Measurements from ENCODE around the gene WDR27. TPM values are rescaled to one million over a fixed set of nuclear protein-coding genes. Genes with fewer than 3 reads are reported as not detected.
A peak's percentile ranks its signal among the peaks of the same experiment; 100 is the strongest.
"Not testable (repeated sequence)": the region's sequence is repeated elsewhere in the genome, so short reads cannot be mapped to it uniquely, and the experiment has no call there.

Gene WDR27
- total and polyA plus RNA-seq, 5 experiments from 2014 or later = 3.7 to 80.9 (median 7.3) TPM

GRCh38 chr6:169645459-169645858 is 56.4 kb downstream of the WDR27 start:
- DNase-seq, H3K27me3 Mint-ChIP-seq, H3K4me3 Mint-ChIP-seq, POLR2A ChIA-PET, H3K4me1 Mint-ChIP-seq, ATAC-seq, H3K27ac Mint-ChIP-seq, H3K36me3 Mint-ChIP-seq, H3K9me3 Mint-ChIP-seq: not testable (repeated sequence)

DNA sequence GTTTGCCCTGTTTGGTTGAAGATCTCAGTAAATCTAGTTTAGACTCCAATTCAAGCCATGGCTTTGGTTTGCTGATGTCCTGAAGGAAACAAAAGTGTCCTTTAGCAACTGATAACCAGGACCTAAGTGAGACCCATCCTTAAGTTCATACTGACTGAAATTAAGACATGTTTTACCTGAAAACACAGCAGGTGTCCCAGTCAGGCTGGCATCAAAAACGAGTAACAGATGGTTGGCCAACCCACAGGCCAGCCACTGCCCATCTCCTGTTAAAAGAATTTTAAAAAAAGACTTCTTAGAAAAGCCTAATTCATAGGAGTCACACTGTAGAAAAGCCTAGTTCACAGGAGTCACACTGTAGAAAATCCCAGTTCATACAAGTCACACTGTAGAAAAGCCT is 58.3 kb downstream of the WDR27 start:
- POLR2A ChIA-PET = no interaction called here
- no peaks in the 10 kb centered on the region for H3K9me3 Mint-ChIP-seq
- no peak overlapping the region for H3K27ac Mint-ChIP-seq

GRCh38 chr6:169642455-169642854 is 59.4 kb downstream of the WDR27 start:
- H3K27me3 Mint-ChIP-seq = no peaks in the 10 kb centered on the region
- POLR2A ChIA-PET = no interaction called here
- no peaks in the 10 kb centered on the region for H3K4me1 Mint-ChIP-seq
- ATAC-seq (no peak), DNase-seq (no peak)
- H3K9me3 Mint-ChIP-seq = no peaks in the 10 kb centered on the region
- peak overlapping the region in 1 of 10 donors; percentile 65 for H3K27ac Mint-ChIP-seq
- H3K4me3 Mint-ChIP-seq = no peak overlapping the region
- H3K36me3 Mint-ChIP-seq = peaks cover 0 to 17% (median 5%) of the 10 kb centered on the region in 3 donors

More for the DNA sequence above, 58.3 kb downstream of the WDR27 start:
- Mint-ChIP-seq H3K4me1 (no peaks in the 10 kb centered on the region), H3K27me3 (no peaks in the 10 kb centered on the region), H3K36me3 (peaks cover 0 to 10% (median 2%) of the 10 kb centered on the region in 3 donors), H3K4me3 (no peak overlapping the region)
- ATAC-seq = no peak
- no peak for DNase-seq

DNA sequence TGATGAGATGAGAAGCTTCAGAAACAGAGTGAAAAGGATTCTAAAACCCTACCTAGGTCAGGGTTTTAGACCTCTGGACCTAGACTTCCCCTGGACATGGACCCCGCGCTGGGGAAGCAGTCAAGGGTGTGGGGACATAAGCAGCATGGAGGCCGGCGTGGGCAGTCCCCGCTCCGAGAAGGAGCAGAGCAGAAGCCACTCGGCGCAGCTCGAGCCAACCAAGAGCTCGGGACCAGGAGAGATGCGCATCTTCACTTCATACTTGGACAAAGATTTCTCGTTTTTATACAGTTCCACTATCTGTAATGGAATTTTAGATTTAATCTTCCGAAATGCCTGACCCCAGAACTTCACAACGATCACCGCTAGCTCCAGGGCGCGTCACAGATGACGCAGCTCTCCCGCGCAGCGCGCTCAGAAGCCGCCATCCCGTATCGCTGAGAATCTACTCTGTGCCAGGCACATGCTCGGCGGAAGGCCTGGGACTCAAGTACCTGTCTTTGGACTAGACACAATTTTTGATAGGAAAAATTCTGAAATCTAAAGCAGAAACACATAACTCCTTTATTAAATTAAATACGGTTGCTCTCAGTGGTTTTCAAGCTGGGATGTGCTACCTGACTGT is 60.3 kb downstream of the WDR27 start:
- Mint-ChIP-seq H3K36me3 (peaks cover 0 to 24% (median 9%) of the 10 kb centered on the region in 3 donors), H3K27me3 (no peaks in the 10 kb centered on the region), H3K9me3 (no peaks in the 10 kb centered on the region), H3K4me1 (no peaks in the 10 kb centered on the region), H3K4me3 (no peak overlapping the region), H3K27ac (no peak overlapping the region)
- POLR2A ChIA-PET = no interaction called here
- ATAC-seq = no peak
- DNase-seq = no peak

- Mint-ChIP-seq H3K4me1 (no peaks in the 10 kb centered on the region), H3K36me3 (peaks cover 0 to 24% (median 9%) of the 10 kb centered on the region in 3 donors), H3K9me3 (no peaks in the 10 kb centered on the region), H3K27me3 (no peaks in the 10 kb centered on the region), H3K4me3 (no peak overlapping the region), H3K27ac (no peak overlapping the region)
- ATAC-seq = no peak
- POLR2A ChIA-PET = no interaction called here
- no peak for DNase-seq
Measured at GRCh38 chr6:169640983-169641382, 60.8 kb downstream of the WDR27 start.

DNA sequence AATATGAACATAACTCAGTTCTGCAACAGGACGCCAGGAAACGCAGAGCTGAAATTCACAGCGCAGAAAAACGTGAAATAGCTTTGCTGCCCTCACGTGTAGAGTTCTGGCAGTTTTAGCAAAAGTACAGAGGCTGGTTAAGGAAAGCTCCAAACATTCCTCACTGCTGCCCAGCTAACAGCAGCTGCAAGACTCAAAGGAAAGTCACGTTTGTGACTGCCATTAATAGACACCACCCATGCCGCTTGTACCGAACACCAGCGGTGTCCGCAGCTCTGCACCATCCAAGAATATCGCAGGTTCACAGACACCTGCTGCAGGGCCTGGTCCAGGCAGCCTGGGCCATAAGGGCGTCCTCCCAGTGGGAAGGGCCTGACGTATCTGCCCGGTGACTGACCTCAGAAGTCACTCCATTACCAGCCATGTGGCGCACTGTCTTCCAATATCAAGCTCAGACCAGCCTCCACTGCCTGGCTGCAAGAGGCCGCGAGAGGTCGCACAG is 61.4 kb downstream of the WDR27 start:
- H3K27ac Mint-ChIP-seq = no peak overlapping the region
- H3K9me3 Mint-ChIP-seq = no peaks in the 10 kb centered on the region
- POLR2A ChIA-PET = no interaction called here
- no peak for DNase-seq
- no peak for ATAC-seq
- no peak overlapping the region for H3K4me3 Mint-ChIP-seq
- H3K36me3 Mint-ChIP-seq = peaks cover 0 to 27% (median 9%) of the 10 kb centered on the region in 3 donors
- H3K27me3 Mint-ChIP-seq = no peaks in the 10 kb centered on the region
- no peaks in the 10 kb centered on the region for H3K4me1 Mint-ChIP-seq

- Mint-ChIP-seq H3K36me3 (peaks cover 0 to 30% (median 9%) of the 10 kb centered on the region in 3 donors), H3K4me3 (no peak overlapping the region), H3K4me1 (no peaks in the 10 kb centered on the region), H3K27me3 (no peaks in the 10 kb centered on the region), H3K9me3 (no peaks in the 10 kb centered on the region), H3K27ac (peak overlapping the region in 1 of 10 donors; percentile 27)
- ATAC-seq (no peak), DNase-seq (no peak)
- POLR2A ChIA-PET = no interaction called here
Measured at GRCh38 chr6:169639653-169640278, 62.1 kb downstream of the WDR27 start.

DNA sequence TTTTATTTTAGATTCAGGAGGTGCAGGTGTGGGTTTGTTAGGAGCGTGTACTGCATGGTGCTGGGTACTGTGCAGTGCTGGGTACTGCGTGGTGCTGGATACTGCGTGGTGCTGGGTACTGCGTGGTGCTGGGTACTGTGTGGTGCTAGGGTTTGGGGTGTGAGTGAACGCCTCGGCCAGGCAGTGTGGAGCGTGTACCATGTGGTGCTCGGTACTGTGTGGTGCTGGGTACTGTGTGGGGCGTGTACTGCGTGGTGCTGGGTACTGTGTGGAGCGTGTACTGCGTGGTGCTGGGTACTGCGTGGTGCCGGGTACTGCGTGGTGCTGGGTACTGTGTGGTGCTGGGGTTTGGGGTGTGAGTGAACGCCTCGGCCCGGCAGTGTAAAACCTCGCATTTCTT is 62.9 kb downstream of the WDR27 start:
- no peaks in the 10 kb centered on the region for H3K27me3 Mint-ChIP-seq
- ATAC-seq (no peak), DNase-seq (no peak)
- POLR2A ChIA-PET = no interaction called here
- no peaks in the 10 kb centered on the region for H3K4me1 Mint-ChIP-seq
- no peaks in the 10 kb centered on the region for H3K9me3 Mint-ChIP-seq
- peaks cover 5 to 38% (median 17%) of the 10 kb centered on the region in 3 donors for H3K36me3 Mint-ChIP-seq
- no peak overlapping the region for H3K4me3 Mint-ChIP-seq
- H3K27ac Mint-ChIP-seq = peak overlapping the region in 1 of 10 donors; percentile 20

DNA sequence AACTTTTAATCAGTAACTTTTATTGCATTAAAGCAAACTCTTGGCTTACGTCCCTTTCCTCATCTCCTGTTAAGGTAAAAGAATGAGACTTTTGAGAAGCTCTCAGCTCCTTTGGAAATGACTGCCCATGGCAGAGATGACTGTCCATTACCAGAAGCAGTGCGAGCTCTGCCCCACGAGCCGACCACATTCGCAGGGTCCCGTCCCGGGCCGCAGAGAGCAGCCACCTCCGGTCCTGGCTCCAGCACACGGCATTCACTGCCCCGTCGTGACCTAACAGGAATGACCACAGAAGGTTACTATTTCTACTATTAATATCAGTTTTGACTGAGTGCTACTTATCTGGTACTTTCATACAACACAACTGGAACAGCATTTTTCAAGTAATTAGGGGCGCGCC is 63.4 kb downstream of the WDR27 start:
- DNase-seq (no peak), ATAC-seq (no peak)
- H3K4me1 Mint-ChIP-seq = no peaks in the 10 kb centered on the region
- H3K36me3 Mint-ChIP-seq = peaks cover 8 to 43% (median 21%) of the 10 kb centered on the region in 3 donors
- no peak overlapping the region for H3K4me3 Mint-ChIP-seq
- H3K27ac Mint-ChIP-seq = no peak overlapping the region
- no peaks in the 10 kb centered on the region for H3K9me3 Mint-ChIP-seq
- POLR2A ChIA-PET = no interaction called here
- H3K27me3 Mint-ChIP-seq = no peaks in the 10 kb centered on the region

DNA sequence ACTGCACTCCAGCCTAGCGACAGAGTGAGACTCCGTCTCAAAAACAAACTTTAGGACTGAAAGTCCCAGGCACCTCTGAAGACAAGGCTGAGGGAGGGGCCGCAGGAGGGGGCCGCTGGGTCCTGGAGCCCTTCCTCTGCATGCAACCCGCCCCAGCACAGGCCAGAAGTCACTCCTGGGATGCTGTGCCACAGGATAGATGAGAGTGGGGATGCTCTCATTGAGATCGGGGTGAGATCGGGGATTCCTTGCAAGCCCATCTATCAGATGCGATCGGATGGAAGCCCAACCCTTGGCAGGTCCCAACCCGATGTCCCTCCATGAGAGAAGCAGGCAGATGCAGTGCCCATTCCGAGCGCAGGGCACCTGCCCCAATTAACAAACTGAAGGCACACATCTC is 66.5 kb downstream of the WDR27 start:
- Mint-ChIP-seq H3K27ac (no peak overlapping the region), H3K9me3 (no peaks in the 10 kb centered on the region), H3K36me3 (peaks cover 17 to 64% (median 32%) of the 10 kb centered on the region in 3 donors), H3K27me3 (no peaks in the 10 kb centered on the region), H3K4me3 (no peak overlapping the region), H3K4me1 (no peaks in the 10 kb centered on the region)
- no peak for DNase-seq
- POLR2A ChIA-PET = no interaction called here
- no peak for ATAC-seq

GRCh38 chr6:169632841-169633240 is 69.0 kb downstream of the WDR27 start:
- DNase-seq (no peak), ATAC-seq (no peak)
- Mint-ChIP-seq H3K4me3 (no peak overlapping the region), H3K4me1 (peaks cover 0 to 2% (median 0%) of the 10 kb centered on the region in 4 donors), H3K27ac (no peak overlapping the region), H3K36me3 (peaks cover 17 to 58% (median 27%) of the 10 kb centered on the region in 3 donors), H3K27me3 (no peaks in the 10 kb centered on the region), H3K9me3 (no peaks in the 10 kb centered on the region)
- POLR2A ChIA-PET = no interaction called here

- Mint-ChIP-seq H3K27me3 (no peaks in the 10 kb centered on the region), H3K9me3 (no peaks in the 10 kb centered on the region), H3K36me3 (peaks cover 20 to 53% (median 31%) of the 10 kb centered on the region in 3 donors), H3K4me1 (peaks cover 0 to 5% (median 0%) of the 10 kb centered on the region in 4 donors), H3K27ac (no peak overlapping the region), H3K4me3 (no peak overlapping the region)
- ATAC-seq (no peak), DNase-seq (no peak)
- POLR2A ChIA-PET = no interaction called here
Measured at GRCh38 chr6:169629256-169629655, 72.6 kb downstream of the WDR27 start.

GRCh38 chr6:169627736-169628607 is 73.9 kb downstream of the WDR27 start:
- no peak for ATAC-seq
- Mint-ChIP-seq H3K9me3 (no peaks in the 10 kb centered on the region), H3K4me3 (no peak overlapping the region), H3K36me3 (peaks cover 12 to 45% (median 21%) of the 10 kb centered on the region in 3 donors), H3K27ac (peak overlapping the region in 1 of 10 donors; percentile 14), H3K27me3 (no peaks in the 10 kb centered on the region), H3K4me1 (peaks cover 0 to 5% (median 0%) of the 10 kb centered on the region in 4 donors)
- DNase-seq = no peak
- POLR2A ChIA-PET = no interaction called here

Data from naive thymus-derived CD8-positive, alpha-beta T cell (primary cell).